G401.6 (cell line): Measurements from ENCODE around the gene TMEM130.

Source experiments
- FAIRE-seq: peaks from 2 replicates; lab custom pipeline; 2012; peaks lifted over from hg19 to GRCh38; lab: Jason Lieb, UNC

The TMEM130 gene

GRCh38 chr7:98869597-98870120 lies at the start of gene TMEM130:
Gene TMEM130, minus strand, starts transcription at chr7:98870014. Its CDS starts 153 bp downstream, at chr7:98869861.
- FAIRE-seq, result no peak

- FAIRE-seq, result no peak
Observed at GRCh38 chr7:98917331-98917730, 47.5 kb upstream of the TMEM130 start.

GRCh38 chr7:98913612-98914011 lies 43.8 kb upstream of the TMEM130 start:
- FAIRE-seq, result no peak

GRCh38 chr7:98913026-98913425 lies 43.2 kb upstream of the TMEM130 start:
- no peak for FAIRE-seq

- FAIRE-seq, result no peak
Observed at GRCh38 chr7:98911916-98912315, 42.1 kb upstream of the TMEM130 start.

GRCh38 chr7:98910427-98910826 lies 40.6 kb upstream of the TMEM130 start:
- FAIRE-seq, result no peak

GRCh38 chr7:98909487-98909886 lies 39.7 kb upstream of the TMEM130 start:
- FAIRE-seq, result no peak

GRCh38 chr7:98908585-98908984 lies 38.8 kb upstream of the TMEM130 start:
- FAIRE-seq, result no peak

GRCh38 chr7:98907570-98907969 lies 37.8 kb upstream of the TMEM130 start:
- FAIRE-seq, result no peak

- FAIRE-seq, result no peak
Observed at GRCh38 chr7:98903246-98903645, 33.4 kb upstream of the TMEM130 start.

GRCh38 chr7:98902523-98902922 lies 32.7 kb upstream of the TMEM130 start:
- no peak for FAIRE-seq

- no peak for FAIRE-seq
Observed at GRCh38 chr7:98900815-98901214, 31.0 kb upstream of the TMEM130 start.

GRCh38 chr7:98899816-98900215 lies 30.0 kb upstream of the TMEM130 start:
- FAIRE-seq, result no peak

- FAIRE-seq, result no peak
Observed at GRCh38 chr7:98892609-98893008, 22.8 kb upstream of the TMEM130 start.

- FAIRE-seq, result no peak
Observed at GRCh38 chr7:98887038-98887437, 17.2 kb upstream of the TMEM130 start.

GRCh38 chr7:98884416-98884815 lies 14.6 kb upstream of the TMEM130 start:
- no peak for FAIRE-seq

GRCh38 chr7:98881561-98882315 lies 11.9 kb upstream of the TMEM130 start:
- FAIRE-seq, result no peak

- FAIRE-seq, result no peak
Observed at GRCh38 chr7:98880485-98880884, 10.7 kb upstream of the TMEM130 start.

- FAIRE-seq, result no peak
Observed at GRCh38 chr7:98879979-98880315, 10.1 kb upstream of the TMEM130 start.

- no peak for FAIRE-seq
Observed at GRCh38 chr7:98879198-98879978, 9.6 kb upstream of the TMEM130 start.

- FAIRE-seq, result no peak
Observed at GRCh38 chr7:98878365-98879197, 8.8 kb upstream of the TMEM130 start, which contains the start of gene TRRAP. Gene TRRAP, plus strand, starts transcription at chr7:98878532. Its CDS starts 2,619 bp downstream, at chr7:98881151.

- FAIRE-seq, result no peak
Observed at GRCh38 chr7:98877692-98878364, 8.0 kb upstream of the TMEM130 start.
